GM12892 (cell line): ENCODE results near the gene ADPRS.

Source experiments
- POLR2AphosphoS5 ChIP-seq: IDR thresholded peaks from 2 replicates; pipeline ENCODE4 v1.6.1; 2011; ENCODE audit warnings: low read depth, low read length, control low read depth
- TAF1 ChIP-seq: IDR thresholded peaks from 2 replicates; pipeline ENCODE4 v1.6.1; 2011; ENCODE audit warnings: low read depth, mild to moderate bottlenecking, control low read depth, low read length, borderline replicate concordance

- TF ChIP-seq POLR2AphosphoS5 (no peak), TAF1 (no peak)
Measured at GRCh38 chr1:36115931-36116330, 27.2 kb downstream of the ADPRS start.
